ENCODE data around the gene ADH1C.
"Not testable (repeated sequence)": the region's sequence is repeated elsewhere in the genome, so short reads cannot be mapped to it uniquely, and the experiment has no call there.

ADH1C gene

GRCh38 chr4:99357948-99358347, 5.4 kb upstream of the ADH1C start:
- no peak for DNase-seq (ENCODE audit: low spot score)

DNA sequence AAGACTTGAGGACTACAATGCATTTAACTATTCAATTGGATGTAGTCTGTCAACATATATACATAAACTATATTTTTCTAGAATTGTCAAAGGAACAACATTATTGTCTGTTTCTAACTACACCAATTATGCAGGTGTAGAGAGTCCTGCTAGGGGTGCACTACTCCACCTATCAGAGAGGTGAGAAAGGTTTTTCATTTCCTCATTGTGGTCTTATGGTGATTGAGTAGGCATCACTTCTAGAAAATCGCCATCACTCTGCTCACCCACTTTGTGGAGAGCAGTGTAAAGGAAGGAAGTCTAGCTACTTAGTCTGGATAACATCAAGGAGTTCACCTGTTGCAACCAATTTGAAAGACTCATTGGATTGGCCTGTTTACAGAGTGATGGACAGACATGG, 4.4 kb upstream of the ADH1C start:
- DNase-seq (ENCODE audit: low spot score), result no peak

DNA sequence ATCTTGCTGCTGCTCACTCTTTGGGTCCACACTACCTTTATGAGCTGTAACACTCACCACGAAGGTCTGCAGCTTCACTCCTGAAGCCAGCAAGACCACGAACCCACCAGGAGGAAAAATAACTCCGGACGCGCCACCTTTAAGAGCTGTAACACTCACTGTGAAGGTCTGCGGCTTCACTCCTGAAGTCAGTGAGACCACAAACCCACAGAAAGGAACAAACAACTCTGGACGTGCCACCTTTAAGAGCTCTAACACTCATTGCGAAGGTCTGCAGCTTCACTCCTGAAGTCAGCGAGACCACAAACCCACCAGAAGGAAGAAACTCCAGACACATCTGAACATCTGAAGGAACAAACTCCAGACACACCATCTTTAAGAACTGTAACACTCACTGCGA, 3.6 kb upstream of the ADH1C start:
- not testable (repeated sequence) for DNase-seq (ENCODE audit: low spot score)

- no peak for DNase-seq (ENCODE audit: low spot score)
Observed at GRCh38 chr4:99351487-99351886, 1.1 kb downstream of the ADH1C start.

DNA sequence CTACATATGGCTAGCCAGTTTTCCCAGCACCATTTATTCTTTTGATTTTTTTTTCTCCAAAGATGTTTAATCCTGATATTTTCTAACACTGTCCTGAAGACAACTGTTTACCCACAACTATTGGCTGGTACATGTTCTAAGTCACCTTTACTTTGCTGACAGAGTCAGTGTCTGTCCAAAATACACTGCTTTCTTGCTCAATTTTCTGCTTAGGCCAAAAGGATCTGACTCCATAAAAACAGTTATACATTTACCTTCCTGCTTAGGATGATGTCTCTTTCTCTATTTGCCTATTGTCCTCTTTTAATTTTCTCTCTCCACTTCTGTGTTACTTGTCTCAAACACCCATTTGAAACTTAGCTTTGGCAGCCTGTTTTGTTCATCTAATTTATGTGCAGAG, 3.2 kb downstream of the ADH1C start:
- no peak for DNase-seq (ENCODE audit: low spot score)

GRCh38 chr4:99342624-99343023, 9.9 kb downstream of the ADH1C start:
- DNase-seq (ENCODE audit: low spot score), result not testable (repeated sequence)

- no peak for DNase-seq (ENCODE audit: low spot score)
Observed at GRCh38 chr4:99341426-99341825, 11.1 kb downstream of the ADH1C start.

GRCh38 chr4:99339172-99339571, 13.4 kb downstream of the ADH1C start:
- no peak for DNase-seq (ENCODE audit: low spot score)

DNA sequence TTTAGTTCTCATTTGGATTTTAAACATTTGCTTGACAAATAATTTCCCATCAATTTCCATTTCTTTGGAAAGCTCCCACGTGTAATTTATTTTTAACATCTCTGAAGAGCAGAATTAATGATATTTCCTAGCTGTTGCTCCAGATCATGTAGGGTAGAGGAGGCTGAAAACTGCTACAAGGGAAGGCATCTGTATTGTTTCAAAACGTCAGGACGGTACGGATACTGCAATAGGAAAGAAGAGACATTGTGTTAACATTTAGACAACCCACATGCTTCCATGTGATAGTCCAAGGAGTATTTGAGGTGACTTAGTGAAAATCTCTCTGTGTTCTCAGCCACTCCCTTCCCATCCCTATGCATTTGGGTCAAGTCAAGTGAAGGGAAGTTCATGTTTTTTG, 16.0 kb downstream of the ADH1C start:
- DNase-seq (ENCODE audit: low spot score), result no peak

- DNase-seq (ENCODE audit: low spot score), result no peak
Observed at GRCh38 chr4:99334880-99335279, 17.7 kb downstream of the ADH1C start.

DNA sequence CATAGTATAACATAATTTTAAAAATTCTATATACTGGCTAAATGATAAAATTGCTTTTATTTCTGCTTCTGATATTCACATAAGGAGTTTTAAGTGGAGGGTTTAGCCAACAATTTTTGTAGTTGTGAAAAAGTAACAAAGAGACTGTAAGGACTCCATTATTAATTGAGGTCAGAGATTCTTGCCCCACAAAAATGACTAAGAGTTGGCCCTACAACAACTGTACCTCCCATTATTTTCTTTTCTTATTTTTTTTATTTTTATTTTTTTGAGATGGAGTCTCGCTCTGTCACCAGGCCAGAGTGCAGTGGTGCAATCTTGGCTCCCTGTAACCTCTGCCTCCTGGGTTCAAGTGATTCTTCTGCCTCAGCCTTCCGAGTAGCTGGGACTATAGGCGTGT, 21.9 kb downstream of the ADH1C start:
- no peak for DNase-seq (ENCODE audit: low spot score)

DNA sequence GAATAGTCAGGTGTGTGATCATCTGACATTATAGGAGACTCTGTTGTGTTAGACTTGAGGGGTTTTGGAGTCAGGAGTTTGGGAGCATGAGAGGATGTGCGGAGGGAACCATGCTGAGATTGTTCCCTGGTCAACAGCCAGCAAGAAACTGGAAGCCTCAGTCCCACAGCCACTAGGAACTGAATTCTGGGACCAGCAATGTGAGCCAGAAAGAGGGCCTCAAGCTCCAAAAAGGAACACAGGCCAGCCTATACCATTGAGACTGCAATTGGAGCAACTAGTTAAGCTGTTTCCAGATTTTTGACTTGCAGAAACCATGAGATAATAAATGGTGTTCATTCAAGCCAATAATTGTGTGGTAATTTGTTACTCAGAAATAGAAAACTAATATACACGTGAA, 22.7 kb downstream of the ADH1C start:
- DNase-seq (ENCODE audit: low spot score), result no peak

GRCh38 chr4:99324979-99325378, 27.6 kb downstream of the ADH1C start:
- no peak for DNase-seq (ENCODE audit: low spot score)

DNA sequence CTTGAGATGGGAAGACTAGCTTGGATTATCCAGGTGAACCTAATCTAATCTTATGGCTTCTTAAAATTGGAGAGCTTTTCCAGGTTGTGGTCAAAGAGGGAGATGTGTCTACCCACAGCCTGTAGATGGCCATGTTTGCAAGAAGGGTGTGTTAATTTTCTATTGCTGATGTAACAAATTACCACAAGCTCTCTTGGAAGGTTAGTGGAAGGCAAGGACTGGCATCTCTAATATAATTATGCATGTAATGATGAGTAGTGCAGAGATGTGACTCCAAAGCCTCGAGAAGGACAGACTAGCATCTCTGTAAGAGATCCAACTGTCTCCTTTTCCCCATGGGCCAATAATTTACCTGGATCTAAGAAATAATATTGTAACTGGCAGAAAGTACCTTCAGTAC, 28.2 kb downstream of the ADH1C start:
- DNase-seq (ENCODE audit: low spot score), result no peak

DNA sequence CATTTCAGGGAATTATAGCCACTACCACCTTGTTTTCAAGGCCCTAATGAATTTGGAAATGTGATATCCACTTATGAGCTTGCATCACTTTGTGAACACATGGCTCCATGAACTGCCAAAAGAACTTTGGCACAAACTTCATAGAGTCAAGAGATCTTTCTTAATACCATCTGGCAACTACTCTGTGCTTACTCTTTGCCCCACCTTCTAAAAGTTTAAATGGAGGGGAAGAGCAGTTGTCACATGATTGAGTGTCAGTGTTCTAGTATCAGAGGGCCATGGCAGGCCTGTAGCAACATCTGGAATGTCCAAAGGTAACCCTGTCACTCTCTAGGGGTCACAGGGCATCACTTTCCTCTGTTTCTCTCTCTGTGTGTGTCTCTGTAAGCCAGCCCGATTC, 28.8 kb downstream of the ADH1C start:
- no peak for DNase-seq (ENCODE audit: low spot score)

- DNase-seq (ENCODE audit: low spot score), result no peak
Observed at GRCh38 chr4:99321241-99322191, 31.0 kb downstream of the ADH1C start, which contains the start of gene ADH1B. ADH1B (minus strand) TSS chr4:99321401; CDS start chr4:99321331, 70 bp downstream.

- not testable (repeated sequence) for DNase-seq (ENCODE audit: low spot score)
Observed at GRCh38 chr4:99317811-99318210, 34.7 kb downstream of the ADH1C start.

- no peak for DNase-seq (ENCODE audit: low spot score)
Observed at GRCh38 chr4:99317354-99317753, 35.2 kb downstream of the ADH1C start.

- DNase-seq (ENCODE audit: low spot score), result no peak
Observed at GRCh38 chr4:99315839-99316238, 36.7 kb downstream of the ADH1C start.

DNA sequence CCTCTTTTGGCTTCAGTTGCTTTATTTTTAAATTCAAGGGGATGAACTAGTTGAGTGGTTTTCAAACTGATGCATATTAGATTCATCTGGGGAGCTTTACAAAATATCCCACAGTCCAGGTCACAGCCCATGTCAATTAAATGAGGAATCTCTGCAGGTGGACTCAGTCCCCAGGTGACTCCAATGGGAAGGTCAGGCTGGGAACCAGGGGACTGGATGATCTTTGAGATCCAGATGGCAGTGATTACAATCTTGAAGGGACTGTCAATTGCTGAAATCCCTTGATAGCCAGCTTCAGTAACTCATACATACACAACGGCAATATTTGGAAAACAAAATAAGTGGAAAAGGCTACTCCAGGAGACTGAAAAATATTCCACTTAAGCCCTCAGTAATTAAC, 38.3 kb downstream of the ADH1C start:
- no peak for DNase-seq (ENCODE audit: low spot score)

- DNase-seq (ENCODE audit: low spot score), result no peak
Observed at GRCh38 chr4:99310389-99310788, 42.2 kb downstream of the ADH1C start.

DNA sequence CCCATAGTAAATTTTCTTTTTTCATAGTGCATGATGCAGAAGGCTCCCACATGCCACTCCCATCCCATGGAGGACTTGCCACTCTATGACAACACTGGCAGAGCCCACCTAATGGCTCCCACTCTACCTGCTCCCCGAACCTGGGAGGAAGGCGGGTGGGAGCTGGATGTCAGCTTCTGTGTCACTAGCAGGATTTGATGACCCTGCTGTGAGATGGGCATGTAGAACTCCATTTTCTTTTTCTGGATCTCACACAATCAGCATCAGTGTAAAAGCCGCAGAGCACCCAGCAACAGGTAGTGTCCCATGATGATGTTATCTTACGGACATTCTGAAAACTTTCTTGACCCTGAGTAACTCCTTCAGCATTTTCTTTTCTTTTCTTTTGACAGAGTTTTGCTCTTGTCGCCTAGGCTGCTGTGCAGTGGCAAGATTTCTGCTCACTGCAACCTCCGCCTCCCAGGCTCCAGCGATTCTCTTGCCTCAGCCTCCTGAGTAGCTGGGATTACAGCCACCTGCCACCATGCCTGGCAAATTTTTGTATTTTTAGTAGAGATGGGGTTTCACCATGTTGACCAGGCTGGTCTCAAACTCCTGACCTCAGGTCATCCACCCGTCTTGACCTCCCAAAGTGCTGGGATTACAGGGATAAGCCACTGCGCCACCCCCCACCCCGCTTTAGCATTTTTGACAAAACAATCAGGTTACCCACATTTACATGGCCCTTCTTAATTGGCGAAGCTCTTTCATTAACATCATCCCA, 46.7 kb downstream of the ADH1C start:
- DNase-seq (ENCODE audit: low spot score), result no peak

Data from CD4-positive, alpha-beta T cell treated with Interleukin-15 for 4 hours (primary cell).